HG02943 (cell line): ENCODE measurements around the gene LINC01488.

Source experiments
- ATAC-seq: cut with Tn5 transposase; IDR thresholded peaks from one replicate; pipeline ENCODE4 v1.9.1; 2021; ENCODE audit warnings: mild to moderate bottlenecking, low read depth, moderate library complexity; ENCODE audit not compliant: unreplicated experiment

Gene LINC01488

GRCh38 chr11:69489746-69490365 lies 8.4 kb downstream of the LINC01488 start:
- ATAC-seq = no peak

- no peak for ATAC-seq
Observed at GRCh38 chr11:69490516-69490915, 9.1 kb downstream of the LINC01488 start.

- ATAC-seq = no peak
Observed at GRCh38 chr11:69491071-69492031, 9.9 kb downstream of the LINC01488 start.

DNA sequence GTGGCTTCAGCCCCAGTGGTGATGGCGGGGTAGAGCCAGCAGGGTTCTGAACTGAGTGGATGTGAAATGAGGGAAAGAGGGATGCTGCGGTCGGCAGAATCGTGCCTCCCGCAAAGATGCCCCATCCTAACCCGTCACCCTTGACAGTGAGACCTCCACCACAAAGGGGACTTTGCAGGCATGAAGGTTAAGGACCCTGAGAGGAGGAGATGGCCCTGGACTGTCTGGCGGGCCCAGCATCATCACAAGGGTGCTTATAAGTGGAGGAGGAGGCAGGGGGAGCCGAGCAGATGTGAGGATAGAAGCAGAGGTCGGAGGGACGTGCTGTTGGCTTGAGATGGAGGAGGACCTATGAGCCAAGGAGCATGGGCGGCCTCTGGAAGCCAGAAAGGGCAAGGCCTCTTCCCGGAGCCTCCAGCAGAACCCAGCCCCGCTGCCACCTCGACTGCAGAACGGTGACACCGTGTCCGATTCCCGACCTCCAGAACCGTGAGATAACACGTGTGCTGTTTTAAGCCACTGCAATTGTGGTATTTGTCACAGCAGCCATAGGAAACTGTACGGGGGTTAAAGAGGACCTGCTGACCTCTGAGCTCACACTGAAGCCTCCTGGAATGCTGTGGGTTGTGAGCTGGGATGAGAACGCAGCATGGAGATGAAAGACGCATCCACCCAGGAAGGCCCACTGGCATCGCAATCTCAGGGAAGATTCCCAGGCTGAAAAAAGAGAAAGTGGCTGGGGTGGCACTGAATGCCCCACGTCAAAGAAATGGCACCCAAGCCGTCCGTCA lies 10.9 kb downstream of the LINC01488 start:
- no peak for ATAC-seq

- no peak for ATAC-seq
Observed at GRCh38 chr11:69493931-69494821, 12.7 kb downstream of the LINC01488 start.

- ATAC-seq = no peak
Observed at GRCh38 chr11:69494851-69495250, 13.4 kb downstream of the LINC01488 start.

DNA sequence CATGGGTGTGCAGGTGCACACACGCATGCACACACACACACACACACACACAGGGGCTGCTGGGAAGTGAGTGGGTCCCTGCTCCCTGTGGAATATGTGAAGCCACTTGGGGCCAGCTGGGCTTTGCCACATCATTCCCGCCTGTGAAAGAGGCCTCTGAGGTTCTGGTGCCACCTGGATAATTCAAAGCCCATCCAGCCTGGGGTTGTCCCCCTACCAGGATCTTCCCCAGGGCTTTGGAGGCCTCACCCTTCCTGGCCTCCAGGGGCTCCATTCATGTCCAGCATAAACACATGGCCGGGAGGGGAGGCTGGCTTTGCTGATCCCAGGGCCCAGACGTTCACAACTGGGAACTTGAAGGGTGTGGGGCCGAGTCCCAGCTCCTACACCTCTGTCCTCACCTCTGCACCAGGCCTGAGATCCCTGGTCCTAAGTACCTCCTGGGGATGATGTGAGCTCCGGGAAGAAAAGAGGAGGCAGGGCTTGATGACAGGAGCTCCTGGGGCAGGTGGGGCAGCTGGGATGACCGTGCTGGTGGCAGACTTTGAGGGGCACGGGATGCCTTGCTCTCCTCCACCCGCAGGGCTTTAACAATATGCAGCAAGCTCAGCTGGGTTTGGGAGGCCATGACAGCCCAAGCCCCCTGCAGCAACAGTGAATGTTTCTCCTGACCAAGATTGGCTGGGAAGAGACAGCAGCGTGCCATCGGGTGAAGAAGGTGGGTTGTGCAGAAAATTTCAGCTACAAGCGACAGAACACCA lies 14.2 kb downstream of the LINC01488 start:
- no peak for ATAC-seq

- ATAC-seq = no peak
Observed at GRCh38 chr11:69496202-69496557, 14.7 kb downstream of the LINC01488 start.

GRCh38 chr11:69496631-69497220 lies 15.3 kb downstream of the LINC01488 start:
- ATAC-seq = no peak

DNA sequence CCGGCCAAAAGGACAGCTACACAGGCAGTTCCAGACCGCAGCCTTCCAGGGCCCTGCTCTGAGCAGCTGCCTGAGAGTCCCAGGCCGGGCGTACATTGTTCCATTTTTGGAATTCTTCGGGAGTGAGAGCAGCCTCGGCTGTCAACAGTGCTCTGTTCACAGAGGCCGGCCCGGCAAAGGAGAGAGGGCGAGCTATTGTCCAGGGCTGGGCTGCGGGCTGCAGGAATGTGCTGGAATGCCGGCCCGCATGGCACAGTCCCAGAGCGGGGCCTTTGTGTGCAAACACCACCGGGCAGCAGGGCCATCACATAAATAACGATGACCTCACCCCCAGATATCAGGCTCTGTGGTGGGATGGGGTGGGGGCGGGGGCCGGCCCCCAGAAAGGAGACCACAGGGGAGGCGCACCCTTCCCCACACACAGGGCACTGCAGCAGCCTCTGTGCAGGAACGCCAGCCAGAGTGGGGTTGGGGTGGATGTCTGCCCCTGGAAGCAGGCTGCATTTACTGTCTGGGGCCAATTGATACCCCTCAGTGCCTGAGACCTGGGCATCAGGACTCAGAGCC lies 15.8 kb downstream of the LINC01488 start:
- ATAC-seq = no peak

DNA sequence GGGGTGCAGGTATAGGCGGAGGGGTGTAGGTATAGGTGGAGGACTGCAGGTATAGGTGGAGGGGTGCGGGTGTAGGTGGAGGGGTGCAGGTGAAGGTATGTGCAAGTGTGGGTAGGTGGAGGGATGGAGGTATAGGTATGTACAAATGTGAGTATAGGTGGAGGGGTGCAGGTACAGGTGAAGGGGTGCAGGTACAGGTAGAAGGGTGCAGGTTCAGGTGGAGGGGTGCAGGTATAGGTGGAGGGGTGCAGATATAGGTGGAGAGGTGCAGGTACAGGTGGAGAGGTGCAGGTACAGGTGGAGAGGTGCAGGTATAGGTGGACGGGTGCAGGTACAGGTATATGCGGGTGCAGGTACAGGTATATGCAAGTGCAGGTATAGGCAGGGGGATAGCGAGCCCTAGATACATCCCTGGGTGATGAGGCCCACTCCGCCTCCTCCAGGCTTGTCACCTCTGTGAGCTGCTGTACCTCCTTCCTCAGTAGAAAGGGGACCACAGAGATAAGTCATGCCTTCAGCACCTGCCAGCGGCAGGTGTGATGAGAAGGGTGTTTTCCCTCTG lies 17.2 kb downstream of the LINC01488 start:
- no peak for ATAC-seq

DNA sequence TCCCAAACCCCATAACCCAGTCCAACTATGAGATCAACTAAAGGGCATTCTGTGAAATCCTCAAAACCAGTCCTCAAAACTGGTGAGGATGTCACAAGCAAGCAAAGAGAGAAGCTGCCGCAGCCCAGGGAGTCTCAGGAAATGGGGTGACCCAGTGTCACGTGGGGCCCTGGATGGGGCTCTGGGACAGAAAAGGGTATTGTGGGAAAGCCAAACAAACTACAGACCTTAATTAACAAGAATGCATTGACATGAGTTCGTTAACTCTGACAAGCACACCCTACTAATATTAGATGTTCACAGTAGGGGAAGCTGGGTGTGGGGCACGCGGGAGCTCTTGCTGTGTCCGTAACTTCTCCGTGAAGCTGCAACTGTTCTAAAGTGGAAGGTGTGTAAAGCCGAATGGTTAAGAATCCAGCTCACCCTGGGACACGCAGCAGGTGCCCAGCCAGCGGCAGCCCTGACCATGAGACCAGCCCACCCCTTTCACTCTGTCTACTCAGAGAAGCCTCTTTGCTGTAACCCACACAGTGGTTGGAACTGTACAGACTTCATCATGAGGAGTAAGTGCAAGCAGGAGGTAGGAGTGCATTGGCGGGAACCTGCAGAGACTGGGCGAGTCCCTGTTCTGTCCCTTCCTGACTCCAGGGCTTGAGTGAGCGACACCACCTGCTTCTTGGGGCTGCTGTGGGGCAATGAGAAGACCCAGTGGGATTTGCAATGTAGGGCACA lies 17.9 kb downstream of the LINC01488 start:
- ATAC-seq = no peak

DNA sequence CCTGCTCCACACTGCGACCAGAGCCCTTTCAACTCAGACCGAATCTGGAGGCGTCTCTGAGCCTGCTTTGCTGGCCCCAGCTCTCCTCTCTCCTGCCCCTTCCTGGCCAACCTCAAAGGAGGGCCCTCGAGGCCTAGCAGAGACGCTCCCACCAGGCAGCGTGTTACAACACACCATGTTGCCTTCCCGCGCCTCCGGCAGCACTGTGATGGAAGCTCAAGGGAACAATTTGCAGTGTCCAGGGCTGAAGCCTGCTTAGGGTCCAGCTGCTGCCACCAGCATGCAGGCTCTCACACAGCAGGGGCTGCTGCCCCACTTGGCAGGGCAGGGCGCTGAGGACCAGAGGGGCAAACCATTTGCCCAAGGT lies 18.4 kb downstream of the LINC01488 start:
- ATAC-seq = no peak

- ATAC-seq = no peak
Observed at GRCh38 chr11:69500285-69501120, 19.0 kb downstream of the LINC01488 start.

- ATAC-seq = no peak
Observed at GRCh38 chr11:69501121-69501489, 19.6 kb downstream of the LINC01488 start.

DNA sequence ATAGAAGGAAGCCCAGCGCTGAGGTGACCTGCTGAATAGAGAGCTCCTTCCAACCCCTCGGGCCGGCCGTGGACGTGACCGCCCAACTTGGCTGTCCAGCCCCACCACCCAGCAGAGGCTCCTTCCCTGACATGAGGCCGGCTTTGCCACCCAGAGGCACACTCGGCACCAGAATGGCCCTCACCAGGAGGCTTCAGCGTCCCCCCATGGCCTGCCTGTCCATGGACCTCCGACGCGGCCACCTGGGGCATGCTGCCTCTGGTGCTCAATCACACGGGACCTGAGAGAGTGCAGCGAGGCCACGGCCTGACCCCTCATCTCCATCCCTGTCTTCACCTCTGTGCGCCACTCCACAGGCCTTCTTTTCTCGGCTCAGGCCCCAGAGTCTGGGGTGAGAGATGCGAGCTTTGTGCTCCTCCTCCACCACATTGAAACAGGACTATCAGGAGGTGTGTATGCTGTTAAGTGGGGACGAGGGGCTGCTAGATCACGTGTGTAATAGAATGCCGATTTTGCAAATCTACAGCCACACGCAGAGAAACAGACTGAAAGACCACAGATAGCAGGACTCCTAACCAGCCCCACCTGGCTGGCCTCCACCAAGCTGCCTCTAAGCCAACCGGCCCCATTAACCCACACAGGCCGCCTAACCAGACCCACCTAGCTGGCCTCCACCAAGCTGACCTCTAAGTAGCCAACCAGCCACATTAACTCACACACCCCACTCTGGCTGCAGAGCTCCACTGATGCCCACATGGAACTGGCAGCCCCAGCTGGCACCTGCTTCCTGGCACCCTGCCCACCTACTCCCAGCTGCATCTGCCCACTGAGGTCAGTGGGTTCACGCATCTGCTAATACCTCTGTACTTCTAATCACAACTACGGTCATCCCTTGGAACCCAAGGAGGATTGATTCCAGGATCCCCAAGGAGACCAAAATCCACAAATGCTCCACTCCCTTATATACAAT lies 20.7 kb downstream of the LINC01488 start:
- no peak for ATAC-seq
